ENCODE measurements around the gene UBXN6. TPM values are rescaled to one million over a fixed set of nuclear protein-coding genes. Genes with fewer than 3 reads are reported as not detected.

Gene UBXN6
- polyA plus RNA-seq, 2 of the 4 experiments (the other 2 are of a cell fraction): 23.0 to 31.6 TPM

DNA sequence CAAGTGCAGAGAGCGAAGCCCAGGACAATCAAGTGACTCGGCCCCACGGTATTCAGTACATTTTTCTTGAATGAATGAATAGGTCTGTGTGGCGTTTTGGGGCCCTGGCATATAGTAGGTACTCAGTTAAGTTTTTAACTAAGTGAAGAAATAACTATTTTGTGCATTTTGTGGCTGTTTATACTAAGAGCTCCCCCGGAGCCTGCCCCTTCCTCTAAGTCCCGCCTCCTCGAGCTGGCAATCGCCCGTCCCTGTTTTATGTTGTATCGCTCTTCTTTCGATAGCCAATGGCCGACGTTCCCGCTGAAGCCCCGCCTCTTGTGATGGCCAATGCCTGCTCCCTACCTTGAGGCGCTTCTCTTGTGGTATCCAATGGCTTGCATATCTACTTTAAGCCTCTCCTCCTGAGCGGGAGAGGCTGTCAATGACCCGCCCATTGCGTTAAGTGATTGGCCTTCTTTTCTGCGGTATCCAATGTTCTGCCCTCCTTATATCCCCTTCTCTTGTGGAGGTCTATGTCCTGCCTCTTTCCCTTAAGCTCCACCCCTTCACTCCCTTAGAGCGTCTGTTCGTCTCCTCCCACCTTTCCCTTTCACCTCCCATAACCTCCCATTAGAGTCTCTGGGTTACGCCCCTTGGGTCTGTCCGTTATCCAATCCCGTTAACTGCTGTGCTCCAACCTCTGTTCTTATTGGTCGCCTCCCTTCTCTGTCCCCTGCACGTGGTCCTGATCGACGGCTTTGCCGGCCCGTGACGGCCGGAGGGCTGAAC, 14.0 kb upstream of the UBXN6 start:
- peaks cover 15% of the 10 kb centered on the region for H3K4me1 ChIP-seq
- FAIRE-seq: peak; percentile 84

GRCh38 chr19:4467835-4468234, 10.2 kb upstream of the UBXN6 start:
- CTCF ChIA-PET: interaction anchor here (1.8 kb wide), 1 partner anchor 56 kb away, joined by 6 read pairs; no protein-coding TSS in a partner anchor
- FAIRE-seq (no peak), ATAC-seq (no peak), DNase-seq (ENCODE audit: low read depth in 1 of 2, low spot score in 1 of 2) (no peak)
- H3K4me3 ChIP-seq: no peak overlapping the region
- no peaks in the 10 kb centered on the region for H3K4me1 ChIP-seq
- POLR2A ChIA-PET: no interaction called here
- H3K9me3 ChIP-seq: no peaks in the 10 kb centered on the region
- no peak overlapping the region for H3K4me2 ChIP-seq
- no peak overlapping the region for H3K27ac ChIP-seq
- TF ChIP-seq MAFK (IDR thresholded peaks at IDR 0.05; ENCODE audit: partially characterized antibody) (no peak), MYC (IDR thresholded peaks at IDR 0.05; ENCODE audit: borderline replicate concordance, low read length) (no peak), HOXA7 (CRISPR knock-in tag; IDR thresholded peaks at IDR 0.05) (no peak), RNF2 (IDR thresholded peaks at IDR 0.05; ENCODE audit: borderline replicate concordance, low read depth) (no peak), RAD21 (conservative IDR thresholded peaks at IDR 0.05 in 1 of 2, IDR thresholded peaks at IDR 0.05 in 1 of 2) (no peak), KDM1A (IDR thresholded peaks at IDR 0.05; ENCODE audit: low read depth) (no peak), ZNF302 (CRISPR knock-in tag; IDR thresholded peaks at IDR 0.05) (no peak), EP300 (IDR thresholded peaks at IDR 0.05) (no peak), GATA3 (IDR thresholded peaks at IDR 0.05; ENCODE audit: borderline replicate concordance) (no peak), CEBPB (IDR thresholded peaks at IDR 0.05) (no peak), KDM5A (IDR thresholded peaks at IDR 0.05) (no peak), HOXB13 (CRISPR knock-in tag; IDR thresholded peaks at IDR 0.05; ENCODE audit: low read depth) (no peak), MAZ (IDR thresholded peaks at IDR 0.05; ENCODE audit: borderline replicate concordance, low read depth, low read length) (no peak)
- TF ChIP-seq, protein P1, sequence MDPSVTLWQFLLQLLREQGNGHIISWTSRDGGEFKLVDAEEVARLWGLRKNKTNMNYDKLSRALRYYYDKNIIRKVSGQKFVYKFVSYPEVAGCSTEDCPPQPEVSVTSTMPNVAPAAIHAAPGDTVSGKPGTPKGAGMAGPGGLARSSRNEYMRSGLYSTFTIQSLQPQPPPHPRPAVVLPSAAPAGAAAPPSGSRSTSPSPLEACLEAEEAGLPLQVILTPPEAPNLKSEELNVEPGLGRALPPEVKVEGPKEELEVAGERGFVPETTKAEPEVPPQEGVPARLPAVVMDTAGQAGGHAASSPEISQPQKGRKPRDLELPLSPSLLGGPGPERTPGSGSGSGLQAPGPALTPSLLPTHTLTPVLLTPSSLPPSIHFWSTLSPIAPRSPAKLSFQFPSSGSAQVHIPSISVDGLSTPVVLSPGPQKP (IDR thresholded peaks at IDR 0.05; ENCODE audit: low read depth, low read length): no peak
- WGBS (ENCODE audit: missing lambda C conversion rate): 73% methylated on average over 3 of the region's 3 CpGs

More for the DNA sequence above, 14.0 kb upstream of the UBXN6 start:
- DNase-seq (ENCODE audit: low read depth in 1 of 2, low spot score in 1 of 2) (peak; percentile 96 to 99), ATAC-seq (peak; percentile 94)
- 3% methylated on average over 32 of the region's 33 CpGs for WGBS (ENCODE audit: missing lambda C conversion rate)
- Histone ChIP-seq H3K27ac (peak overlapping the region; percentile 66 to 85), H3K9me3 (no peaks in the 10 kb centered on the region), H3K4me3 (peak overlapping the region; percentile 50), H3K4me2 (peak overlapping the region; percentile 84)
- CTCF ChIA-PET: interaction anchor here (1.0 to 1.5 kb wide), 3 partner anchors 54 to 165 kb away, joined by 3 to 4 read pairs (median 3); no protein-coding TSS in a partner anchor
- TF ChIP-seq ZNF302 (CRISPR knock-in tag; IDR thresholded peaks at IDR 0.05): no peak
- TF ChIP-seq BHLHE40 (IDR thresholded peaks at IDR 0.05; ENCODE audit: low read depth, low read length): 0 out of 2 replicates have a peak, but pooled peaks have one; percentile 21
- TF ChIP-seq, protein P2, sequence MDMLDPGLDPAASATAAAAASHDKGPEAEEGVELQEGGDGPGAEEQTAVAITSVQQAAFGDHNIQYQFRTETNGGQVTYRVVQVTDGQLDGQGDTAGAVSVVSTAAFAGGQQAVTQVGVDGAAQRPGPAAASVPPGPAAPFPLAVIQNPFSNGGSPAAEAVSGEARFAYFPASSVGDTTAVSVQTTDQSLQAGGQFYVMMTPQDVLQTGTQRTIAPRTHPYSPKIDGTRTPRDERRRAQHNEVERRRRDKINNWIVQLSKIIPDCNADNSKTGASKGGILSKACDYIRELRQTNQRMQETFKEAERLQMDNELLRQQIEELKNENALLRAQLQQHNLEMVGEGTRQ (IDR thresholded peaks at IDR 0.05): peak; percentile 98
- 0 out of 3 replicates have a peak, but pooled peaks have one; percentile 38 for TF ChIP-seq BCL3 (IDR thresholded peaks at IDR 0.05)
- no peak for TF ChIP-seq SREBF2 (IDR thresholded peaks at IDR 0.05)
- peak; percentile 98 for TF ChIP-seq PBX3 (IDR thresholded peaks at IDR 0.05)
- TF ChIP-seq, protein P3, sequence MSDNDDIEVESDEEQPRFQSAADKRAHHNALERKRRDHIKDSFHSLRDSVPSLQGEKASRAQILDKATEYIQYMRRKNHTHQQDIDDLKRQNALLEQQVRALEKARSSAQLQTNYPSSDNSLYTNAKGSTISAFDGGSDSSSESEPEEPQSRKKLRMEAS (IDR thresholded peaks at IDR 0.05): no peak; the same call in none of the 2 replicates
- 0 out of 2 replicates have a peak, but pooled peaks have one; percentile 24 for TF ChIP-seq E2F6 (IDR thresholded peaks at IDR 0.05; ENCODE audit: borderline replicate concordance, low read depth)
- TF ChIP-seq CBX2 (IDR thresholded peaks at IDR 0.05; ENCODE audit: borderline replicate concordance, low read depth): no peak
- POLR2A ChIA-PET: interaction anchor here (0.5 to 1.0 kb wide), 5 partner anchors 9 to 383 kb away, joined by 3 to 6 read pairs (median 4); partner anchors contain the start of gene MPND
